GM23338 (cell line): Measurements from ENCODE around the gene MLLT10. TPM values are rescaled to one million over a fixed set of nuclear protein-coding genes. Genes with fewer than 3 reads are reported as not detected.
A peak's percentile ranks its signal among the peaks of the same experiment; 100 is the strongest.

Source experiments
- ATAC-seq: fragments of 200-7000 bp; cut with Tn5 transposase; 3 replicates; pipeline ENCODE4 v1.9.1; 2020
- DNase-seq: peaks from one replicate; pipeline ENCODE4 v3.0.0-alpha.2; 2015; ENCODE audit warnings: low spot score
- H2AFZ ChIP-seq: fragments of 200-600 bp; sonication (generic); 2 replicates; pipeline ENCODE4 v1.8.0; 2016; ENCODE audit warnings: antibody characterized with exemption, mild to moderate bottlenecking, moderate library complexity
- H3F3A ChIP-seq: fragments of 200-600 bp; sonication (generic); replicated peaks from 2 replicates; pipeline ENCODE4 v1.8.0; 2017; ENCODE audit warnings: antibody characterized with exemption, mixed run types, low read depth
- H3K27ac ChIP-seq: fragments of 200-600 bp; sonication (generic); 2 replicates; pipeline ENCODE4 v1.6.1; 2016; ENCODE audit warnings: low read depth
- H3K27me3 ChIP-seq: fragments of 200-600 bp; sonication (generic); 2 replicates; pipeline ENCODE4 v1.8.0; 2016; ENCODE audit warnings: mild to moderate bottlenecking, mixed run types, moderate library complexity; ENCODE audit not compliant: insufficient read depth
- H3K36me3 ChIP-seq: fragments of 200-600 bp; sonication (generic); 2 replicates; pipeline ENCODE4 v1.8.0; 2016; ENCODE audit warnings: mild to moderate bottlenecking; ENCODE audit not compliant: insufficient read depth
- H3K4me1 ChIP-seq: fragments of 200-600 bp; sonication (generic); 2 replicates; pipeline ENCODE4 v1.8.0; 2016; ENCODE audit warnings: mild to moderate bottlenecking, moderate library complexity; ENCODE audit not compliant: insufficient read depth
- H3K4me2 ChIP-seq: fragments of 200-600 bp; sonication (generic); 2 replicates; pipeline ENCODE4 v1.7.1; 2017; ENCODE audit warnings: mixed run types
- H3K4me3 ChIP-seq: fragments of 200-600 bp; sonication (generic); 2 replicates; pipeline ENCODE4 v1.6.1; 2016; ENCODE audit warnings: mixed run types
- H3K79me2 ChIP-seq: fragments of 200-600 bp; sonication (generic); replicated peaks from 2 replicates; pipeline ENCODE4 v1.8.0; 2017; ENCODE audit warnings: mild to moderate bottlenecking; ENCODE audit not compliant: insufficient read depth
- H3K9me2 ChIP-seq: fragments of 200-600 bp; sonication (generic); 2 replicates; pipeline ENCODE4 v1.8.0; 2017; ENCODE audit not compliant: insufficient read depth
- H4K20me1 ChIP-seq: fragments of 200-600 bp; sonication (generic); replicated peaks from 2 replicates; pipeline ENCODE4 v1.8.0; 2017; ENCODE audit warnings: mild to moderate bottlenecking; ENCODE audit not compliant: insufficient read depth
- H3K27ac Mint-ChIP-seq: 2 replicates; pipeline ENCODE4 v1.8.0; 2020; ENCODE audit warnings: inconsistent platforms, mild to moderate bottlenecking, moderate library complexity, mixed read lengths
- H3K27me3 Mint-ChIP-seq: 3 replicates; pipeline ENCODE4 v1.8.0; 2022; ENCODE audit warnings: low read depth, mild to moderate bottlenecking, moderate library complexity, mixed read lengths, inconsistent platforms; ENCODE audit not compliant: insufficient read depth, poor library complexity
- H3K36me3 Mint-ChIP-seq: 3 replicates; pipeline ENCODE4 v1.8.0; 2021; ENCODE audit warnings: low read depth, mild to moderate bottlenecking, inconsistent platforms, moderate library complexity, mixed read lengths
- H3K4me1 Mint-ChIP-seq: 3 replicates; pipeline ENCODE4 v1.8.0; 2020; ENCODE audit warnings: mild to moderate bottlenecking, inconsistent platforms, mixed read lengths
- H3K4me3 Mint-ChIP-seq: 3 replicates; pipeline ENCODE4 v1.8.0; 2021; ENCODE audit warnings: moderate library complexity, mild to moderate bottlenecking, inconsistent platforms, mixed read lengths
- H3K9me3 Mint-ChIP-seq: 3 replicates; pipeline ENCODE4 v1.8.0; 2020; ENCODE audit warnings: moderate library complexity, mild to moderate bottlenecking, inconsistent platforms, mixed read lengths
- CREB1 ChIP-seq: fragments of 250-450 bp; sonication (Bioruptor Pico); IDR thresholded peaks from 2 replicates; pipeline ENCODE4 v1.5.0; 2020; ENCODE audit warnings: low read depth, mild to moderate bottlenecking, moderate library complexity
- EZH2 ChIP-seq: fragments of 200-600 bp; sonication (generic); IDR thresholded peaks from one replicate; pipeline ENCODE4 v1.8.0; 2017; ENCODE audit warnings: antibody characterized with exemption, mild to moderate bottlenecking, low read depth; ENCODE audit not compliant: unreplicated experiment
- JUNB ChIP-seq: IDR thresholded peaks from one replicate; pipeline ENCODE4 v1.6.1; 2016; ENCODE audit warnings: antibody characterized with exemption; ENCODE audit not compliant: unreplicated experiment
- NANOG ChIP-seq: IDR thresholded peaks from 2 replicates; pipeline ENCODE4 v1.6.1; 2016; ENCODE audit warnings: antibody characterized with exemption, borderline replicate concordance
- POLR2AphosphoS5 ChIP-seq: IDR thresholded peaks from 2 replicates; pipeline ENCODE4 v1.6.1; 2016; ENCODE audit warnings: antibody characterized with exemption, low read depth
- STAT1 ChIP-seq: IDR thresholded peaks from one replicate; pipeline ENCODE4 v1.6.1; 2016; ENCODE audit warnings: antibody characterized with exemption; ENCODE audit not compliant: unreplicated experiment
- ZNF114 ChIP-seq: fragments of 250-450 bp; sonication (Bioruptor Pico); IDR thresholded peaks from 2 replicates; pipeline ENCODE4 v1.5.0; 2020; ENCODE audit warnings: mild to moderate bottlenecking, moderate library complexity
- ZNF331 ChIP-seq: fragments of 250-450 bp; sonication (Bioruptor Pico); IDR thresholded peaks from 2 replicates; pipeline ENCODE4 v1.5.0; 2020; ENCODE audit warnings: low read depth, mild to moderate bottlenecking, moderate library complexity
- ZNF462 ChIP-seq: fragments of 250-450 bp; sonication (Bioruptor Pico); IDR thresholded peaks from 2 replicates; pipeline ENCODE4 v1.5.0; 2020; ENCODE audit warnings: mild to moderate bottlenecking, moderate library complexity
- polyA plus RNA-seq: library from polyadenylated mRNA; unstranded; fragments of >200 nt; fragmentation: Nextera tagmentation; extraction: Ambion mirVana; gene quantifications from 2 replicates; pipeline ENCODE4 v1.2.1, GENCODE V29; 2016
- total RNA-seq: library from RNA; depleted of rRNA; stranded (reverse); fragments of >200 nt; shearing (Covaris generic); gene quantifications from 2 replicates; pipeline ENCODE4 v1.2.3, GENCODE V29; 2014
- TF ChIP-seq, protein P1 (sequence below), 2 experiments: fragments of 200-600 bp in 1 of 2; sonication (generic) in 1 of 2; conservative IDR thresholded peaks; 2 replicates each; pipeline versions ENCODE4 v1.5.1 to v1.6.1; 2016 to 2017; ENCODE audit warnings: antibody characterized with exemption in 2 of 2, low read depth in 2 of 2, mild to moderate bottlenecking in 2 of 2, moderate library complexity in 1 of 2
- TF ChIP-seq, protein P2 (sequence below): IDR thresholded peaks from one replicate; pipeline ENCODE4 v1.6.1; 2018; ENCODE audit warnings: antibody characterized with exemption; ENCODE audit not compliant: unreplicated experiment
- TF ChIP-seq, protein P3 (sequence below): IDR thresholded peaks from 2 replicates; pipeline ENCODE4 v1.6.1; 2016; ENCODE audit warnings: antibody characterized with exemption

MLLT10 gene
- total and polyA plus RNA-seq, 2 experiments from 2014 or later: 28.8 to 55.4 TPM

- Histone ChIP-seq H3K27me3 (peaks cover 62% of the 10 kb centered on the region), H4K20me1 (no peaks in the 10 kb centered on the region), H3K4me2 (peak overlapping the region; percentile 78), H2AFZ (no peak overlapping the region), H3K4me1 (peaks cover 46% of the 10 kb centered on the region), H3F3A (peaks cover 10% of the 10 kb centered on the region; the same call in 1 of the 2 replicates), H3K36me3 (no peaks in the 10 kb centered on the region), H3K9me2 (no peaks in the 10 kb centered on the region), H3K27ac (peak overlapping the region; percentile 88), H3K79me2 (peaks cover 4% of the 10 kb centered on the region; the same call in 1 of the 2 replicates), H3K4me3 (peak overlapping the region; percentile 76)
- Mint-ChIP-seq H3K9me3 (no peaks in the 10 kb centered on the region), H3K36me3 (peaks cover 2% of the 10 kb centered on the region), H3K27me3 (peaks cover 57% of the 10 kb centered on the region), H3K27ac (0 out of 2 replicates have a peak overlapping the region, but pooled peaks have one; percentile 65), H3K4me1 (peaks cover 51% of the 10 kb centered on the region), H3K4me3 (peak overlapping the region; percentile 81)
- DNase-seq (peak; percentile 63), ATAC-seq (peak; percentile 9)
- TF ChIP-seq EZH2 (no peak), ZNF462 (CRISPR knock-in tag) (no peak), STAT1 (no peak), ZNF114 (CRISPR knock-in tag) (no peak), JUNB (no peak), POLR2AphosphoS5 (peak; percentile 17; the same call in 1 of the 2 replicates), ZNF331 (no peak), NANOG (no peak), CREB1 (CRISPR knock-in tag) (no peak)
- TF ChIP-seq, protein P1, sequence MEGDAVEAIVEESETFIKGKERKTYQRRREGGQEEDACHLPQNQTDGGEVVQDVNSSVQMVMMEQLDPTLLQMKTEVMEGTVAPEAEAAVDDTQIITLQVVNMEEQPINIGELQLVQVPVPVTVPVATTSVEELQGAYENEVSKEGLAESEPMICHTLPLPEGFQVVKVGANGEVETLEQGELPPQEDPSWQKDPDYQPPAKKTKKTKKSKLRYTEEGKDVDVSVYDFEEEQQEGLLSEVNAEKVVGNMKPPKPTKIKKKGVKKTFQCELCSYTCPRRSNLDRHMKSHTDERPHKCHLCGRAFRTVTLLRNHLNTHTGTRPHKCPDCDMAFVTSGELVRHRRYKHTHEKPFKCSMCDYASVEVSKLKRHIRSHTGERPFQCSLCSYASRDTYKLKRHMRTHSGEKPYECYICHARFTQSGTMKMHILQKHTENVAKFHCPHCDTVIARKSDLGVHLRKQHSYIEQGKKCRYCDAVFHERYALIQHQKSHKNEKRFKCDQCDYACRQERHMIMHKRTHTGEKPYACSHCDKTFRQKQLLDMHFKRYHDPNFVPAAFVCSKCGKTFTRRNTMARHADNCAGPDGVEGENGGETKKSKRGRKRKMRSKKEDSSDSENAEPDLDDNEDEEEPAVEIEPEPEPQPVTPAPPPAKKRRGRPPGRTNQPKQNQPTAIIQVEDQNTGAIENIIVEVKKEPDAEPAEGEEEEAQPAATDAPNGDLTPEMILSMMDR (conservative IDR thresholded peaks at IDR 0.05; ENCODE audit: low read depth in 2 of 2): peak in 1 of 2 experiments; percentile 38; a peak in 2 of 4 replicates
- TF ChIP-seq, protein P2, sequence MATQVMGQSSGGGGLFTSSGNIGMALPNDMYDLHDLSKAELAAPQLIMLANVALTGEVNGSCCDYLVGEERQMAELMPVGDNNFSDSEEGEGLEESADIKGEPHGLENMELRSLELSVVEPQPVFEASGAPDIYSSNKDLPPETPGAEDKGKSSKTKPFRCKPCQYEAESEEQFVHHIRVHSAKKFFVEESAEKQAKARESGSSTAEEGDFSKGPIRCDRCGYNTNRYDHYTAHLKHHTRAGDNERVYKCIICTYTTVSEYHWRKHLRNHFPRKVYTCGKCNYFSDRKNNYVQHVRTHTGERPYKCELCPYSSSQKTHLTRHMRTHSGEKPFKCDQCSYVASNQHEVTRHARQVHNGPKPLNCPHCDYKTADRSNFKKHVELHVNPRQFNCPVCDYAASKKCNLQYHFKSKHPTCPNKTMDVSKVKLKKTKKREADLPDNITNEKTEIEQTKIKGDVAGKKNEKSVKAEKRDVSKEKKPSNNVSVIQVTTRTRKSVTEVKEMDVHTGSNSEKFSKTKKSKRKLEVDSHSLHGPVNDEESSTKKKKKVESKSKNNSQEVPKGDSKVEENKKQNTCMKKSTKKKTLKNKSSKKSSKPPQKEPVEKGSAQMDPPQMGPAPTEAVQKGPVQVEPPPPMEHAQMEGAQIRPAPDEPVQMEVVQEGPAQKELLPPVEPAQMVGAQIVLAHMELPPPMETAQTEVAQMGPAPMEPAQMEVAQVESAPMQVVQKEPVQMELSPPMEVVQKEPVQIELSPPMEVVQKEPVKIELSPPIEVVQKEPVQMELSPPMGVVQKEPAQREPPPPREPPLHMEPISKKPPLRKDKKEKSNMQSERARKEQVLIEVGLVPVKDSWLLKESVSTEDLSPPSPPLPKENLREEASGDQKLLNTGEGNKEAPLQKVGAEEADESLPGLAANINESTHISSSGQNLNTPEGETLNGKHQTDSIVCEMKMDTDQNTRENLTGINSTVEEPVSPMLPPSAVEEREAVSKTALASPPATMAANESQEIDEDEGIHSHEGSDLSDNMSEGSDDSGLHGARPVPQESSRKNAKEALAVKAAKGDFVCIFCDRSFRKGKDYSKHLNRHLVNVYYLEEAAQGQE: no peak
- TF ChIP-seq, protein P3, sequence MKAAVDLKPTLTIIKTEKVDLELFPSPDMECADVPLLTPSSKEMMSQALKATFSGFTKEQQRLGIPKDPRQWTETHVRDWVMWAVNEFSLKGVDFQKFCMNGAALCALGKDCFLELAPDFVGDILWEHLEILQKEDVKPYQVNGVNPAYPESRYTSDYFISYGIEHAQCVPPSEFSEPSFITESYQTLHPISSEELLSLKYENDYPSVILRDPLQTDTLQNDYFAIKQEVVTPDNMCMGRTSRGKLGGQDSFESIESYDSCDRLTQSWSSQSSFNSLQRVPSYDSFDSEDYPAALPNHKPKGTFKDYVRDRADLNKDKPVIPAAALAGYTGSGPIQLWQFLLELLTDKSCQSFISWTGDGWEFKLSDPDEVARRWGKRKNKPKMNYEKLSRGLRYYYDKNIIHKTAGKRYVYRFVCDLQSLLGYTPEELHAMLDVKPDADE: no peak
Observed at GRCh38 chr10:21496343-21497176, 37.5 kb upstream of the MLLT10 start.
